ENCODE results near the gene ZP3.
"Not testable (repeated sequence)": the region's sequence is repeated elsewhere in the genome, so short reads cannot be mapped to it uniquely, and the experiment has no call there.

GRCh38 chr7:76484456-76484855 lies 59.7 kb downstream of the ZP3 start:
- not testable (repeated sequence) for TF ChIP-seq CTCF, EZH2phosphoT487 (IDR thresholded peaks at IDR 0.05; ENCODE audit: low read length)

All from MM.1S (cell line).